Medulla oblongata (tissue), 1 donor: ENCODE results near the gene MSL2.
"Not testable (repeated sequence)": the region's sequence is repeated elsewhere in the genome, so short reads cannot be mapped to it uniquely, and the experiment has no call there.

Experiments used
- DNase-seq: peaks from one replicate; pipeline ENCODE4 v3.0.0-alpha.2; 2015; ENCODE audit errors: extremely low spot score

MSL2 gene

DNA sequence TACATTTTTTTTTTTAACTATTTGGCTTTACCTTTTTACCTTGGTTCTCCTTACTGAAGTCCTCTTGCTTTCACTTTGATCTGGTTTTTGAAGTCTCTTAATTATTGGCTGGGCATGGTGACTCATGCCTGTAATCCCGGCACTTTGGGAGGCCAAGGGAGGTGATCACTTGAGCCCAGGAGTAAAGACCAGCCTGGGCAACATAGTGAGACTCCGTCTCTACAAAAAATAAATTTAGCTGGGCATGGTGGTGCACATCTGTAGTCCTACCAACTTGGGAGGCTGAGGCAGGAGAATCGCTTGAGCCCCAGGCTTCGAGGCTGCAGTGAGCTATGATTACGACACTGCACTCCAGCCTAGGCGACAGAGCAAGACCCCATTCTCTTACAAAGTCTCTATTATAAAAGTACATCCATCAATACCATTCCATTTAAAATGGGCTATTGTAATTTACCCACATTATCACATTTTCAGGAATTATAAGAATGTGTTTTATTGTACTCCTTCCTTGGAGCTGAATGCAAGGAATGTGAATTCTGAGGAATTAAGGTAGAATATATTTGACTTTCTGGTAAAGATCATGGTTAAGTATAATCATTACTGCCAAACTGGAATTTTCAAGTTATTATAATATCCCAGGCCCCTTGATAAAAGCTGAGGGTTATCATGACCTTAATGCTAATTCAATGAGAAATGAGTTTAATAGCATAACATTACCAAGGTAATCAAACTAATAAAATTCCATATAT is 49.0 kb downstream of the MSL2 start:
- no peak for DNase-seq

DNA sequence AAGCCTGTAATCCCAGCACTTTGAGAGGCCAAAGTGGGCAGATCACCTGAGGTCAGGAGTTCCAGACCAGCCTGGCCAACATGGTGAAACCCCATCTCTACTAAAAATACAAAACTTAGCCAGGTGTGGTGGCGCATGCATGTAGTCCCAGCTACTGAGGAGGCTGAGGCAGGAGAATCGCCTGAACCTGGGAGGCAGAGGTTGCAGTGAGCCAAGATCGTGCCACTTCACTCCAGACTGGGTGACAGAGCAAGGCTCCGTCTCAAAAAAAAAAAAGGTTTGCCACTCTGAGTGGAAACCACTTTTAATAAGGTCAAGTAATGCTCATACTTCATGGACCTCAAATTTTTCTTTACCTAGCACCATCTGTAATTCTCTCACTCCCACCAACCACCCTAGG is 51.7 kb downstream of the MSL2 start:
- not testable (repeated sequence) for DNase-seq

- DNase-seq, result no peak
Observed at GRCh38 chr3:136142592-136142991, 53.5 kb downstream of the MSL2 start.

- DNase-seq, result no peak
Observed at GRCh38 chr3:136141891-136142290, 54.2 kb downstream of the MSL2 start.

DNA sequence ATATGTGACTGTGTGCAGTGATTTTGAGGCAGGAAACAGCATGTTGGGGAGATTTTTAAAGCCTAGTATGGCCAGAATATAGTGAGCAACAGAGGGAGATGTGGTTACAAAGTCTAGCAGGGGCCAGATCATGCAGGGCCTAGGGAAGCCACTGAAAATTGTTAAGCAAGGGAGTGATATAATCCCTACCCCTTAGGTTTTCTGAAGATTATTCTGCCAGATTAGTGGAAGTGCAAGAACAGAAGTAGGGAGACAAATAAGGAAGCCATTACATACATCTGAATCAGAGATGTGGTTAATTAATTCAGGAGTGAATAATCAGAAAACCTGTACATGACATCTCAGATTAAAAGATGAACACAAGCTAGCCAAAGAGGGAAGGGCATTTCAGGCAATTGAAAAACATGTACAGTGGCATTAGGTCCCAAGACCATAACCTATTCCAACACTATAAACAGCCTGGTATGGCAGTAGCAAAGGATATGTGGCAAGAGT is 54.8 kb downstream of the MSL2 start:
- no peak for DNase-seq

DNA sequence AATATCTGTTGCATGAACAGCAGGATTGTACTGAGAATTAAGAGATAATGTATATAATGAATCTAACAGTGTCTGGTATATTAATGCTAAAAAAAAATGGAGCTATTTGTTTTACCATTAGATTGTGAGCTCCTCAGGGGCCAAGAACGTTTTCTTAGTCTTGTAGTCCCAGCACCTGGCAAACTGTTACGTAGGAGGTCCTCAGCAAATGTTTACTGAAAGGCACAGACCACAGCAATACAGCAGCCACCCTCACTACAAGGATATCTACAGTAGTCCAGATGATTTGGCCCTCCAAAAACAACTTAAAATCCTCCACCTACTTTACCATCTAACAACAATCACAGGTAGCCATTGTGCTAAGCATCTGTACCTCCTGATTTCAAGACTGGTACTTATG is 59.7 kb downstream of the MSL2 start:
- DNase-seq, result no peak

DNA sequence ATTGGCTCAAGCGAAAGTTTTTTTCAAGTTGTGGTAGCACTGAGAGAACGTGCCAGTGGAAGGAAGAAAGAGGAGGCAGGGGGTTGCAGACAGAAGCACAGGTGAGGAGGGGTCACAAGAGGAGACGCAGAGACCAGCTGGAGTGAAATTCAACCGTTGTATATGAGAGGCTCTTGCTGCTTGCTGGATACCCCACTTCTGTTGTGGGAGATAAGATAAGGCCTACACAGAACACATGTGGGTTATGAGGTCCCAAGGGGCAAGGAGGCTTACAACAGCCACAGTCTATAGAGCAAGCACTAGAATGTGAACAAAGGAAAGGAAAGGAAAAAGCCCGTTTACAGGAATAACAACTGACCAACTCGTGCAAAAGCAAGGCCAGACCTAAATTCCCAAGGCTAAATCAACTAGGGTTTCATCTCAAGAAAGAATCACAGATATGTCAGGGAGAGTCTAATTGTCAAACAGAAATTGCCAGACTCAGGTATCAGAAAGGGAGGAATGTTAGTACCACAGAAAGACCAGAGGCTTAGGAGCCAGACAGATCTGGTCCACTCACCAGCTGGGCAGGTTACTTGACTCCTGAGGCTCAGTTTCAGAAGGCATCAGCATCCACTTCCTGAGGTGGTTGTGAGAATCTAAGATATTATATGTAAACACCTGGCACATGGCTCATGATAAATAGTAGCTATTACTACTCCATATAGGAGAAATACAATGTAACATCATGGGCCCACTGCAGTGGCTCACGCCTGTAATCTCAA is 60.9 kb downstream of the MSL2 start:
- no peak for DNase-seq

GRCh38 chr3:136134091-136134490 is 62.0 kb downstream of the MSL2 start:
- DNase-seq, result no peak

DNA sequence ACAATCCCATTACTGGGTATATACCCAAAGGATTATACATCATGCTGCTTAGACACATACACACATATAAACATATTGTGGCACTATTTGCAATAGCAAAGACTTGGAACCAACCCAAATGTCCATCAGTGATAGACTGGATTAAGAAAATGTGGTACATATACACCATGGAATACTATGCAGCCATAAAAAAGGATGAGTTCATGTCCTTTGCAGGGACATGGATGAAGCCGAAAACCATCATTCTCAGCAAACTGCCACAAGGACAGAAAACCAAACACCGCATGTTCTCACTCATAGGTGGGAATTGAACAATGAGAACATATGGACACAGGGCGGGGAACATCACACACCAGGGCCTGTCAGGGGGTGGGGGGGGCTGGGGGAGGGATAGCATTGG is 64.5 kb downstream of the MSL2 start:
- not testable (repeated sequence) for DNase-seq

DNA sequence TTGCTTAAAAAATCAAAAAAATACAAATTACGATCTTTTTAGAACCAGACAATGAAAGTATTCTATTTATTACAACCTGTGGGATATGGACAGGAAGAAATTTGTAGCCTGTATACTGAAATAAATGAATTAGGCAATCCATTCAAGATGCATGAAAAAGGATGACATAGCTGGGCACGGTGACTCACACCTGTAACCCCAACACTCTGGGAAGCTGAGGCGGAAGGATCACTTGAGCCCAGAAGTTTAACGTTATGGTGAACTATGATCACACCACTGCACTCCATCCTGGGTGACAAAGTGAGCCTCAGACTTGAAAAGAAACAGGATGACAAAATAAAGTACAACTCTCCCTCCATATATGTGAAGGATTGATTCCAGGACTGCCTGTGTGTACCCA is 74.1 kb downstream of the MSL2 start:
- DNase-seq, result no peak

DNA sequence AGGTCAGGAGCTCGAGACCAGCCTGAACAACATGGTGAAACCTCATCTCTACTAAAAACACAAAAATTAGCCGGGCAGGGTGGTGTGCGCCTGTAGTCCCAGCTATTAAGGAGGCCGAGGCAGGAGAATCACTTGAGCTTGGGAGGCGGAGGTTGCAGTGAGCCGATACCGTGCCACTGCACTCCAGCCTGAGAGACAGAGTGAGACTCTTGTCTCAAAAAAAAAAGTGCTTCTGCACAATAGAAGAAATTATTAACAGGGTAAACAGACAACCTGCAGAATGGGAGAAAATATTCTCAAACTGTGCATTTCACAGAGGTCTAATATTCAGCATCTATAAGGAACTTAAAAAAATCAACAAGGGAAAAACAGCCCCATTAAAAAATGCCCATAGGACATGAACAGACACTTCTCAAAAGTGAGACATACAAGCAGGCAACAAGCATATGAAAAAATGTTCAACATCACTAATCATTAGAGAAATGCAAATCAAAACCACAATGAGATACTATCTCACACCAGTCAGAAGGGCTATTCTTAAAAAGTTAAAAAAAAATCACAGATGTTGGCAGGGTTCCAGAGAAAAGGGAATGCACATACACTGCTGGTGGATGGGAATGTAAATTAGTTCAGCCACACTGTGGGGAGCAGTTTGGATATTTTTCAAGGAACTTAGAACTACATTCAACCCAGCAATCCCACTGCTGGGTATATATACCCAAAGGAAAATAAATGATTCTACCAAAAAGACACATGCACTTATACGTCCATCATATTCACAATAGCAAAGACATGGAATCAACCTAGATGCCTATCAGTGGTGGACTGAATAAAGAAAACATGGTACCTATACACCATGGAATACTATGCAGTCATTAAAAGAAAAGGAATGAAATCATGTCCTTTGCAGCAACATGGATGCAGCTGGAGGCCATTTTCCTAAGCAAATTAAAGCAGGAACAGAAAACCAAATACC is 75.5 kb downstream of the MSL2 start:
- DNase-seq, result no peak

- DNase-seq, result not testable (repeated sequence)
Observed at GRCh38 chr3:136119783-136120182, 76.4 kb downstream of the MSL2 start.

- not testable (repeated sequence) for DNase-seq
Observed at GRCh38 chr3:136119332-136119731, 76.8 kb downstream of the MSL2 start.

GRCh38 chr3:136114421-136114820 is 81.7 kb downstream of the MSL2 start:
- no peak for DNase-seq

DNA sequence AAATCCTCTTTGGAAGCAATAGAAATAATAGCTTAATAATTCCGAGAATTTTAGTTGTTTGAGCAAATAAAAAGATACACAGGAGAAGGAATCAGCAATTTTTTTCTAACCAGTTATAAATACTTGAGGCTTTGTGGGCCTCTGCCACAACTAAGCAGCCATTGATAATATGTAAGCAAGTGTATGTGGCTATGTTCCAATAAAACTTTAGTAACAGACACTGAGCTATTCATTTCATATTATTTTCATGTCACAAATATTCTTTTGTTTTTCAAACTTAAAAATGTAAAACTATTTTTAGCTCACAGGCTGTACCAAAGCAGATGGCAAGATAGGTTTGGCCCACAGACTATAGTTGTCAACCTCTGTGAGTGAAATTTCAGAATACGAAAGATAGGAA is 85.7 kb downstream of the MSL2 start:
- no peak for DNase-seq

GRCh38 chr3:136109499-136109898 is 86.6 kb downstream of the MSL2 start:
- DNase-seq, result no peak

GRCh38 chr3:136106101-136106500 is 90.0 kb downstream of the MSL2 start:
- DNase-seq, result no peak

- no peak for DNase-seq
Observed at GRCh38 chr3:136105044-136105443, 91.1 kb downstream of the MSL2 start.
